B cell (primary cell): ENCODE results near the gene PANK4. TPM values are rescaled to one million over a fixed set of nuclear protein-coding genes. Genes with fewer than 3 reads are reported as not detected.

Experiments
- ATAC-seq: fragments of 200-7000 bp; cut with Tn5 transposase; one replicate; pipeline ENCODE4 v1.10.0; 2021; ENCODE audit warnings: low read depth, mild to moderate bottlenecking, moderate number of reproducible peaks, moderate library complexity
- CTCF ChIA-PET: fragments of 350-600 bp; sonication (Branson Sonifier 250); formaldehyde crosslinking; loops from one replicate; lab custom pipeline; 2021; ENCODE audit warnings: antibody characterized with exemption, inconsistent platforms; lab: Charles Lee
- POLR2A ChIA-PET: fragments of 350-600 bp; sonication (Branson Sonifier 250); formaldehyde crosslinking; loops from one replicate; lab custom pipeline; 2021; ENCODE audit warnings: antibody characterized with exemption; lab: Charles Lee
- DNase-seq: peaks from one replicate; pipeline ENCODE4 v3.0.0; 2013
- H2AFZ ChIP-seq: 2 replicates; pipeline ENCODE4 v1.6.1; 2012; ENCODE audit warnings: mild to moderate bottlenecking, low read depth, low read length; ENCODE audit not compliant: insufficient read depth, poor library complexity, severe bottlenecking
- H3K27ac ChIP-seq, 2 donors: 1 replicate in 1 of 2; 2 replicates in 1 of 2; pipeline ENCODE4 v1.5.1; 2012 to 2013; ENCODE audit warnings: low read length in 2 of 2, mild to moderate bottlenecking in 2 of 2, moderate library complexity in 1 of 2
- H3K27me3 ChIP-seq, 4 experiments: fragments of 200-600 bp in 1 of 4; sonication (generic) in 1 of 4; replicated peaks in 1 of 4; 1 replicate in 2 of 4; 2 replicates in 2 of 4; pipeline versions ENCODE4 v1.6.1 to v1.7.0; 2013 to 2016; ENCODE audit warnings: low read length in 3 of 4, mild to moderate bottlenecking in 2 of 4, mixed read lengths in 1 of 4, moderate library complexity in 1 of 4; ENCODE audit not compliant: insufficient read depth in 4 of 4, control insufficient read depth in 3 of 4; ENCODE audit errors: control extremely low read depth in 1 of 4
- H3K36me3 ChIP-seq, 2 experiments: replicated peaks in 1 of 2; 1 replicate in 1 of 2; 2 replicates in 1 of 2; pipeline versions ENCODE4 v1.6.1 to v1.7.1; 2013; ENCODE audit warnings: low read length in 1 of 2; ENCODE audit not compliant: insufficient read depth in 2 of 2, control insufficient read depth in 1 of 2; ENCODE audit errors: control extremely low read depth in 1 of 2, extremely low read depth in 1 of 2
- H3K4me1 ChIP-seq, 2 donors: fragments of 200-600 bp in 1 of 2; sonication (generic) in 1 of 2; 1 replicate in 1 of 2; 2 replicates in 1 of 2; pipeline versions ENCODE4 v1.5.1 to v1.6.1; 2013 to 2017; ENCODE audit warnings: low read length in 2 of 2; ENCODE audit not compliant: control insufficient read depth in 2 of 2, insufficient read depth in 2 of 2
- H3K4me2 ChIP-seq: replicated peaks from 2 replicates; pipeline ENCODE3; 2012; ENCODE audit warnings: mild to moderate bottlenecking, low read depth, low read length; ENCODE audit not compliant: poor library complexity, severe bottlenecking
- H3K4me3 ChIP-seq, 5 experiments: fragments of 200-600 bp in 1 of 5; sonication (generic) in 1 of 5; 1 replicate in 3 of 5; 2 replicates in 2 of 5; pipeline versions ENCODE4 v1.5.1 to v1.7.0; 2011 to 2016; ENCODE audit warnings: low read length in 4 of 5, mild to moderate bottlenecking in 4 of 5, low read depth in 2 of 5, control low read depth in 1 of 5, moderate library complexity in 1 of 5; ENCODE audit not compliant: insufficient read depth in 1 of 5; ENCODE audit errors: control extremely low read depth in 1 of 5, extremely low read depth in 1 of 5
- H3K79me2 ChIP-seq: fragments of 200-600 bp; sonication (generic); one replicate; pipeline ENCODE4 v1.6.0; 2016; ENCODE audit warnings: low read length; ENCODE audit not compliant: control insufficient read depth, insufficient read depth
- H3K9ac ChIP-seq: fragments of 200-600 bp; sonication (generic); 2 replicates; pipeline ENCODE4 v1.6.1; 2017; ENCODE audit warnings: mild to moderate bottlenecking, low read length, moderate library complexity
- H3K9me3 ChIP-seq, 3 donors: one replicate each; pipeline versions ENCODE4 v1.6.1 to v1.7.1; 2013; ENCODE audit warnings: low read length in 2 of 3; ENCODE audit not compliant: control insufficient read depth in 2 of 3, insufficient read depth in 1 of 3; ENCODE audit errors: control extremely low read depth in 1 of 3
- H4K20me1 ChIP-seq: 2 replicates; pipeline ENCODE4 v1.6.0; 2012; ENCODE audit warnings: mild to moderate bottlenecking, low read length; ENCODE audit not compliant: insufficient read depth, control insufficient read depth, poor library complexity, severe bottlenecking
- H3K27ac Mint-ChIP-seq: one replicate; pipeline ENCODE4 v1.8.0; 2021; ENCODE audit warnings: mixed read lengths
- H3K27me3 Mint-ChIP-seq: one replicate; pipeline ENCODE4 v1.8.0; 2021; ENCODE audit warnings: mixed read lengths
- H3K4me1 Mint-ChIP-seq: one replicate; pipeline ENCODE4 v1.8.0; 2021; ENCODE audit warnings: mixed read lengths
- H3K4me3 Mint-ChIP-seq: one replicate; pipeline ENCODE4 v1.8.0; 2021; ENCODE audit warnings: mixed read lengths
- H3K9me3 Mint-ChIP-seq: one replicate; pipeline ENCODE4 v1.8.0; 2022; ENCODE audit warnings: mixed read lengths; ENCODE audit not compliant: insufficient read depth
- CTCF ChIP-seq: fragments of 200-600 bp; IDR thresholded peaks from one replicate; pipeline ENCODE4 v1.8.0; 2022; ENCODE audit warnings: antibody characterized with exemption, mild to moderate bottlenecking
- EZH2 ChIP-seq: IDR thresholded peaks from 2 replicates; pipeline ENCODE4 v1.6.1; 2012; ENCODE audit warnings: borderline replicate concordance, low read depth, mild to moderate bottlenecking, moderate library complexity, low read length; ENCODE audit not compliant: insufficient read depth, poor library complexity, severe bottlenecking
- WGBS: methylation state at CpG from one replicate; pipeline ENCODE4 v1.1.5; 2013; ENCODE audit warnings: missing lambda C conversion rate; ENCODE audit not compliant: insufficient coverage; 5-methylcytosine and 5-hydroxymethylcytosine counted together
- intact Hi-C: fragments of 100-400 bp; cut with micrococcal nuclease; formaldehyde crosslinking; loops from one replicate; pipeline ENCODE4 v1.10.0; 2022
- polyA plus RNA-seq: library from polyadenylated mRNA; depleted of rRNA; stranded (reverse); fragments of >200 nt; gene quantifications from 2 replicates; pipeline ENCODE4 v1.2.3, GENCODE V29; 2012
- total RNA-seq, 2 donors: library from RNA; stranded (reverse); fragments of 120-200 nt in 1 of 2; gene quantifications; 1 replicate in 1 of 2; 2 replicates in 1 of 2; pipeline versions ENCODE4 v1.2.3 to v1.2.4, GENCODE V29; 2013 to 2022

PANK4 gene
- total and polyA plus RNA-seq, 2 donors (not counting 1 experiment from before 2014, with no cell fraction given) = 38.0 to 80.5 TPM

GRCh38 chr1:2486558-2486957 lies 39.8 kb downstream of the PANK4 start:
- intact Hi-C loops = no loop called here
- ChIA-PET POLR2A (no interaction called here), CTCF (no interaction called here)
- DNase-seq (no peak), ATAC-seq (no peak)
- Mint-ChIP-seq H3K9me3 (no peaks in the 10 kb centered on the region), H3K4me1 (peaks cover 4% of the 10 kb centered on the region), H3K27ac (no peak overlapping the region), H3K4me3 (no peak overlapping the region), H3K27me3 (no peaks in the 10 kb centered on the region)
- Histone ChIP-seq H3K27me3 (no peaks in the 10 kb centered on the region), H3K27ac (no peak overlapping the region), H3K9me3 (peaks cover 0 to 24% (median 11%) of the 10 kb centered on the region in 3 donors), H3K4me1 (peaks cover 0 to 4% of the 10 kb centered on the region in 2 donors), H2AFZ (no peak overlapping the region), H3K4me3 (no peak overlapping the region), H3K9ac (no peak overlapping the region), H3K4me2 (no peak overlapping the region), H3K36me3 (no peaks in the 10 kb centered on the region), H4K20me1 (no peaks in the 10 kb centered on the region), H3K79me2 (no peaks in the 10 kb centered on the region)
- WGBS = 91% methylated on average over 9 of the region's 9 CpGs
- TF ChIP-seq CTCF (no peak), EZH2 (no peak)

- Histone ChIP-seq H3K9ac (no peak overlapping the region), H3K4me2 (no peak overlapping the region), H4K20me1 (no peaks in the 10 kb centered on the region), H3K4me3 (no peak overlapping the region), H3K27ac (no peak overlapping the region), H3K27me3 (no peaks in the 10 kb centered on the region), H3K79me2 (no peaks in the 10 kb centered on the region), H3K9me3 (peaks cover 0 to 24% (median 11%) of the 10 kb centered on the region in 3 donors), H3K36me3 (no peaks in the 10 kb centered on the region), H2AFZ (no peak overlapping the region), H3K4me1 (peaks cover 0 to 9% of the 10 kb centered on the region in 2 donors)
- DNase-seq = no peak
- no peak for TF ChIP-seq CTCF
- TF ChIP-seq EZH2 = no peak
- no peak overlapping the region for H3K27ac Mint-ChIP-seq
- intact Hi-C loops = no loop called here
- peaks cover 4% of the 10 kb centered on the region for H3K4me1 Mint-ChIP-seq
- H3K9me3 Mint-ChIP-seq = no peaks in the 10 kb centered on the region
- ChIA-PET POLR2A (no interaction called here), CTCF (no interaction called here)
- H3K4me3 Mint-ChIP-seq = no peak overlapping the region
- no peak for ATAC-seq
- H3K27me3 Mint-ChIP-seq = no peaks in the 10 kb centered on the region
- WGBS = 83% methylated on average over 3 of the region's 4 CpGs
Measured at GRCh38 chr1:2486041-2486440, 40.4 kb downstream of the PANK4 start.
